ENCODE data around the gene DDAH1. TPM values are rescaled to one million over a fixed set of nuclear protein-coding genes. Genes with fewer than 3 reads are reported as not detected.

The DDAH1 gene
- total RNA-seq, 1 donor from 2014 or later: 33.4 TPM

GRCh38 chr1:85295006-85295431, 169.9 kb downstream of the DDAH1 start:
- H3K27ac Mint-ChIP-seq: peak overlapping the region; percentile 31
- no peak overlapping the region for H3K4me3 Mint-ChIP-seq (ENCODE audit: low read depth)
- TF ChIP-seq, protein P1, sequence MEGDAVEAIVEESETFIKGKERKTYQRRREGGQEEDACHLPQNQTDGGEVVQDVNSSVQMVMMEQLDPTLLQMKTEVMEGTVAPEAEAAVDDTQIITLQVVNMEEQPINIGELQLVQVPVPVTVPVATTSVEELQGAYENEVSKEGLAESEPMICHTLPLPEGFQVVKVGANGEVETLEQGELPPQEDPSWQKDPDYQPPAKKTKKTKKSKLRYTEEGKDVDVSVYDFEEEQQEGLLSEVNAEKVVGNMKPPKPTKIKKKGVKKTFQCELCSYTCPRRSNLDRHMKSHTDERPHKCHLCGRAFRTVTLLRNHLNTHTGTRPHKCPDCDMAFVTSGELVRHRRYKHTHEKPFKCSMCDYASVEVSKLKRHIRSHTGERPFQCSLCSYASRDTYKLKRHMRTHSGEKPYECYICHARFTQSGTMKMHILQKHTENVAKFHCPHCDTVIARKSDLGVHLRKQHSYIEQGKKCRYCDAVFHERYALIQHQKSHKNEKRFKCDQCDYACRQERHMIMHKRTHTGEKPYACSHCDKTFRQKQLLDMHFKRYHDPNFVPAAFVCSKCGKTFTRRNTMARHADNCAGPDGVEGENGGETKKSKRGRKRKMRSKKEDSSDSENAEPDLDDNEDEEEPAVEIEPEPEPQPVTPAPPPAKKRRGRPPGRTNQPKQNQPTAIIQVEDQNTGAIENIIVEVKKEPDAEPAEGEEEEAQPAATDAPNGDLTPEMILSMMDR (IDR thresholded peaks at IDR 0.05; ENCODE audit: unreplicated experiment): no peak
- DNase-seq (ENCODE audit: low spot score, unreplicated experiment): no peak
- no peaks in the 10 kb centered on the region for H3K36me3 Mint-ChIP-seq (ENCODE audit: insufficient read depth)
- peaks cover 4% of the 10 kb centered on the region for H3K27me3 Mint-ChIP-seq
- no peaks in the 10 kb centered on the region for H3K9me3 Mint-ChIP-seq (ENCODE audit: low read depth)
- peaks cover 2% of the 10 kb centered on the region for H3K4me1 Mint-ChIP-seq (ENCODE audit: low read depth)

- DNase-seq (ENCODE audit: low spot score, unreplicated experiment): no peak
- H3K9me3 Mint-ChIP-seq (ENCODE audit: low read depth): no peaks in the 10 kb centered on the region
- H3K36me3 Mint-ChIP-seq (ENCODE audit: insufficient read depth): no peaks in the 10 kb centered on the region
- peaks cover 4% of the 10 kb centered on the region for H3K27me3 Mint-ChIP-seq
- H3K4me3 Mint-ChIP-seq (ENCODE audit: low read depth): no peak overlapping the region
- TF ChIP-seq, protein P1 (IDR thresholded peaks at IDR 0.05; ENCODE audit: unreplicated experiment): no peak
- no peaks in the 10 kb centered on the region for H3K4me1 Mint-ChIP-seq (ENCODE audit: low read depth)
- no peak overlapping the region for H3K27ac Mint-ChIP-seq
Measured at GRCh38 chr1:85290826-85291225, 174.1 kb downstream of the DDAH1 start.

GRCh38 chr1:85289848-85290335, 175.1 kb downstream of the DDAH1 start:
- Mint-ChIP-seq H3K27ac (no peak overlapping the region), H3K4me1 (ENCODE audit: low read depth) (no peaks in the 10 kb centered on the region), H3K27me3 (peaks cover 4% of the 10 kb centered on the region), H3K36me3 (ENCODE audit: insufficient read depth) (no peaks in the 10 kb centered on the region), H3K9me3 (ENCODE audit: low read depth) (no peaks in the 10 kb centered on the region), H3K4me3 (ENCODE audit: low read depth) (no peak overlapping the region)
- DNase-seq (ENCODE audit: low spot score, unreplicated experiment): no peak
- TF ChIP-seq, protein P1 (IDR thresholded peaks at IDR 0.05; ENCODE audit: unreplicated experiment): no peak

DNA sequence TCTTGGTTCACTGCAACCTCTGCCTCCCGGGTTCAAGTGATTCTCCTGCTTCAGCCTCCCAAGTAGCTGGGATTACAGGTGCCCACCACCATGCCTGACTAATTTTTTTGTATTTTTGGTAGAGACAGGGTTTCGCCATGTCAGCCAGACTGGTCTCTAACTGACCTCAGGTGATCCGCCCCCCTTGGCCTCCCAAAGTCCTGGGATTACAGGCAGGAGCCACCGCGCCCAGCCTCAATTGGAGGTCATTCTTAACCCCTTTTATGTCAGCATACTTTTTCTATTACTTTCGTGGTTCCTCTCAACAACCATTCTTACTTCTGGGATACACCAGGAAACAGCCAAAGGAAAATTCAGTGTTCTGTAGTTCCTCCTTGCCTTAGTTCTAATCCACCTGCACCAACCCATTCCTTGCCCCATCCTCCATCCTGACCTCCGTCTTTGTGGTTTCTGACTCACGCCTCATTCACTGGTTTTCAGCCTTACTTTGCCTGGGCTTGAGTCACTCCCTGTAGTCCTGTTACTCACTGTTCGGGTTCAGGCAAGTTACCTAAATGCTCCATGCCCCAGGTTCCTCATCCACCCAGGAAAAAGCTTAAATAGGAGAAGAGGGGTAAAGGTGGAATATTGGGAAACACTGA, 175.6 kb downstream of the DDAH1 start:
- no peak overlapping the region for H3K27ac Mint-ChIP-seq
- peaks cover 4% of the 10 kb centered on the region for H3K27me3 Mint-ChIP-seq
- H3K9me3 Mint-ChIP-seq (ENCODE audit: low read depth): no peaks in the 10 kb centered on the region

GRCh38 chr1:85284202-85284601, 180.8 kb downstream of the DDAH1 start:
- Mint-ChIP-seq H3K36me3 (ENCODE audit: insufficient read depth) (no peaks in the 10 kb centered on the region), H3K4me1 (ENCODE audit: low read depth) (no peaks in the 10 kb centered on the region), H3K9me3 (ENCODE audit: low read depth) (no peaks in the 10 kb centered on the region), H3K4me3 (ENCODE audit: low read depth) (no peak overlapping the region), H3K27me3 (no peaks in the 10 kb centered on the region), H3K27ac (no peak overlapping the region)
- TF ChIP-seq, protein P1 (IDR thresholded peaks at IDR 0.05; ENCODE audit: unreplicated experiment): no peak
- no peak for DNase-seq (ENCODE audit: low spot score, unreplicated experiment)

More for the DNA sequence above, 175.6 kb downstream of the DDAH1 start:
- Mint-ChIP-seq H3K4me3 (ENCODE audit: low read depth) (no peak overlapping the region), H3K4me1 (ENCODE audit: low read depth) (no peaks in the 10 kb centered on the region), H3K36me3 (ENCODE audit: insufficient read depth) (no peaks in the 10 kb centered on the region)
- DNase-seq (ENCODE audit: low spot score, unreplicated experiment): no peak
- TF ChIP-seq, protein P1 (IDR thresholded peaks at IDR 0.05; ENCODE audit: unreplicated experiment): no peak

Data from progenitor cell of endocrine pancreas (in vitro differentiated cells).